Lower lobe of right lung (tissue), 2 donors: ENCODE data around the gene SH3RF3. TPM values are rescaled to one million over a fixed set of nuclear protein-coding genes. Genes with fewer than 3 reads are reported as not detected.

Experiments
- ATAC-seq, 2 donors: fragments of 200-7000 bp; cut with Tn5 transposase; one replicate each; pipeline ENCODE4 v1.9.1; 2020 to 2022; ENCODE audit warnings: mild to moderate bottlenecking in 2 of 2, moderate library complexity in 2 of 2
- DNase-seq: peaks from one replicate; pipeline ENCODE4 v3.0.0-alpha.2; 2020
- H3K27ac ChIP-seq: fragments of 200-600 bp; one replicate; pipeline ENCODE4 v1.8.0; 2022
- H3K27me3 ChIP-seq: fragments of 200-600 bp; one replicate; pipeline ENCODE4 v1.8.0; 2022; ENCODE audit warnings: low read depth
- H3K36me3 ChIP-seq: fragments of 200-600 bp; one replicate; pipeline ENCODE4 v1.8.0; 2022; ENCODE audit warnings: mild to moderate bottlenecking
- H3K4me1 ChIP-seq: fragments of 200-600 bp; one replicate; pipeline ENCODE4 v1.8.0; 2022
- H3K4me3 ChIP-seq: fragments of 200-600 bp; one replicate; pipeline ENCODE4 v1.8.0; 2022; ENCODE audit warnings: mild to moderate bottlenecking
- H3K9me3 ChIP-seq: fragments of 200-600 bp; one replicate; pipeline ENCODE4 v1.8.0; 2022
- intact Hi-C: fragments of 100-400 bp; cut with DNase I; formaldehyde crosslinking; loops from one replicate; pipeline ENCODE4 v1.11.0; 2022
- total RNA-seq: library from RNA; stranded (reverse); fragmentation: NEBNext Ultra II Directional; extraction: Animal tissue kit (Norgen Biotek cat#: 25700); gene quantifications from one replicate; pipeline ENCODE4 v1.2.1, GENCODE V29; 2021
- TF ChIP-seq, protein P1 (sequence below): fragments of 200-600 bp; IDR thresholded peaks from one replicate; pipeline ENCODE4 v1.8.0; 2022; ENCODE audit warnings: antibody characterized with exemption, mild to moderate bottlenecking
- donor health status: DM: no; HTN: yes; CAD: no; lungs with severe emphysema.

Gene SH3RF3
- total RNA-seq, 1 donor from 2014 or later, result 5.7 TPM

DNA sequence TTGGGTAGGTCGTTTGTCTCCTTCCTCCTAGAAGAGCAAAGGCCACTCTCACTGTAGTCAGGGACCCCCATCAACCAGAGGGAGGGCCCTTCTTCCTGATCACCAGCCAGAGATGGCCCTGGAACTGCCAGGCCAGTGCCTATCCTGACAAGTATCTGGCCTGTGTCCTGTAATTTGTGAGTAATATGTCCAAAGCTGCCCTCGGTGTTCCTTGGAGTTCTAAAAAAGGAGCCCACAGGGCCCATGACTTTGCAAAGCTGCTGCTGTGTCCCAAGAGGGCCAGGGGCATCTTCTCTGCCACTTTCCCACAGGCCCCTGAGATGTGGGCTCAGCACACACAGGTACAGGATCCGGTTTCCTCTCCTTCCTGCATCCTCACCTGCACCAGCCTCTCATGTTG is 272.4 kb downstream of the SH3RF3 start:
- H3K27me3 ChIP-seq, result no peaks in the 10 kb centered on the region
- DNase-seq (no peak), ATAC-seq (no peak)
- no peak overlapping the region for H3K27ac ChIP-seq
- intact Hi-C loops, result no loop called here
- TF ChIP-seq, protein P1, sequence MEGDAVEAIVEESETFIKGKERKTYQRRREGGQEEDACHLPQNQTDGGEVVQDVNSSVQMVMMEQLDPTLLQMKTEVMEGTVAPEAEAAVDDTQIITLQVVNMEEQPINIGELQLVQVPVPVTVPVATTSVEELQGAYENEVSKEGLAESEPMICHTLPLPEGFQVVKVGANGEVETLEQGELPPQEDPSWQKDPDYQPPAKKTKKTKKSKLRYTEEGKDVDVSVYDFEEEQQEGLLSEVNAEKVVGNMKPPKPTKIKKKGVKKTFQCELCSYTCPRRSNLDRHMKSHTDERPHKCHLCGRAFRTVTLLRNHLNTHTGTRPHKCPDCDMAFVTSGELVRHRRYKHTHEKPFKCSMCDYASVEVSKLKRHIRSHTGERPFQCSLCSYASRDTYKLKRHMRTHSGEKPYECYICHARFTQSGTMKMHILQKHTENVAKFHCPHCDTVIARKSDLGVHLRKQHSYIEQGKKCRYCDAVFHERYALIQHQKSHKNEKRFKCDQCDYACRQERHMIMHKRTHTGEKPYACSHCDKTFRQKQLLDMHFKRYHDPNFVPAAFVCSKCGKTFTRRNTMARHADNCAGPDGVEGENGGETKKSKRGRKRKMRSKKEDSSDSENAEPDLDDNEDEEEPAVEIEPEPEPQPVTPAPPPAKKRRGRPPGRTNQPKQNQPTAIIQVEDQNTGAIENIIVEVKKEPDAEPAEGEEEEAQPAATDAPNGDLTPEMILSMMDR, result no peak
- H3K4me1 ChIP-seq, result no peaks in the 10 kb centered on the region
- H3K4me3 ChIP-seq, result no peak overlapping the region
- H3K36me3 ChIP-seq, result no peaks in the 10 kb centered on the region
- H3K9me3 ChIP-seq, result no peaks in the 10 kb centered on the region

DNA sequence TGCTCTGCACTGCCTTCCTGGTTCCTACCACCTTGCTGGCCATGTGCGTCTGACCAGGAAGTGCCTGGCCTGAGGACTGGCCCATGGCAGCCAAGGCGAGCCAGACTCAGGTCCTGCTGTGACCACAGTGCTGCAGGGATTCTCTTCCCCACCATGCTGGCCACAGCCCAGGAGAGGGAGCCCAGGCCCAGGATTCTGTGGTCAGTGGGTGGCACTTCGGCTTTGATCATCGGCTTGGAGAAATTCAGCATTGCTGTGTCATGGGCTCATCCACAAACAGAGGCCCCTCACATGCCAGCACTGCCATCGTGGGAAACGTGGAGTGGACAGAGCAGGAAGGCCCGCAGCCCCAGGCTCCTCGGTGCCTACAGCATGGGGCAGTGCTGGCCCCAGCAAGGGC is 273.2 kb downstream of the SH3RF3 start:
- ATAC-seq (no peak), DNase-seq (no peak)
- Histone ChIP-seq H3K4me1 (no peaks in the 10 kb centered on the region), H3K36me3 (no peaks in the 10 kb centered on the region), H3K9me3 (no peaks in the 10 kb centered on the region), H3K4me3 (no peak overlapping the region), H3K27ac (no peak overlapping the region), H3K27me3 (no peaks in the 10 kb centered on the region)
- intact Hi-C loops, result no loop called here
- TF ChIP-seq, protein P1, result no peak

DNA sequence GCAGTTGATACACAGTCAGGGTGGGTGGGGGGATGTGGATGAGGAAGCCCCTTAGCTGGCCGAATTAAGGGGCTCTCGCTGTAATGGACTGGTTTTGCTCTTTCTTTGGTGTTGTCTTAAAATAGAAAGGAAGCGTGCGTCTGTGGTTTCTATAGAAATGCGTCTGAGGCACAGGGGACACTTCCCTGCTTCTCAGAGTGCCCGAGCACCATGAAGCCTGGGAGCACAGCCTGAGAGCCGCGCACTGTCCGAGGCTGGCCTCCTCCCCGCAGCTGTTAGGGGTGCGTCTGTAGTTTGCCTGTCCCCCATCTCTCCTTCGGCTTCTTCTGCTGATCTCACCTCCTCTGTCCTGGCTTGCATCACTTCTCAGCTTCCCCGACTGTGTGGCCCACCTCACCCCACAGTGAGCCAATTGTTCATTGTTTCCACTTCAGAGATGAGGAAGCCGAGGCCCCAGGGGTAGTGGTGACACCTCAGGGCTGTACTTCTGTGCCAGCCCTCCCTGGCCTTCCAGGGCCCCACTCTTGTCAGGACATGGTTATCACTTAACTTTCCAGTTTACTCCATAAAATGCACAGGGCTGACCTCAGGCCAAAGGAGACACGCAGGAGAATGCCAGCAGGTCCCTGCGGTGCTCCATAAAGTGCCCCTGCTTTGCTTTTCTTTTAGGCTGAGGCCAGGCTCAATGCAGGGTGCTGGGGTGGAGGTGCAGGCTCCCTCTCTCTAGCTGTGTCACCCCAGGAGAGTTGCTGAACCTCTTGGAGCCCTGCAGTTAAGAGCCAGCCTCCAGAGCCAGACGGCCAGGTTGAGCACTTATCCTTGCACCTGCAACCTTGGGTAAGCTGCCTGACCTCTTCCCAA is 274.2 kb downstream of the SH3RF3 start:
- DNase-seq (no peak), ATAC-seq (no peak)
- TF ChIP-seq, protein P1, result no peak
- Histone ChIP-seq H3K9me3 (no peaks in the 10 kb centered on the region), H3K4me3 (no peak overlapping the region), H3K27me3 (no peaks in the 10 kb centered on the region), H3K27ac (no peak overlapping the region), H3K4me1 (no peaks in the 10 kb centered on the region), H3K36me3 (no peaks in the 10 kb centered on the region)
- intact Hi-C loops, result no loop called here

DNA sequence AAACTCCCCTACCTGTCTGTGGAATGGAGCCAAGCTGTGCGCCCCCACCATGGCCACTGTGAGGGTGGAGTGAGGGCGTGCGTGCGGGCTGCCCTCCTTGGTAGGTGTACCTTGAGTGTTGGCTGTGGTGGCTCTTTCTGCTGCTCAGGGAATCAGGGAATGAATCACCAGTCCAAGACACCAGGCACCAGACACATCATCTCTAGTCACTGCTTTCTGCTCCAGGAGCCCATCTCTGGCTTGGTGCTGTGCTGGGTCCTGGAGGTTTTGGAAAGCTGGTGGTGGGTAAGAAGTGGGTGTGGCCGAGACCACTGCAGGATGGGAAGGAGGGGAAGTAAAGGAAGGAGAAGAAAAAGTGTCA is 274.8 kb downstream of the SH3RF3 start:
- intact Hi-C loops, result no loop called here
- H3K4me1 ChIP-seq, result no peaks in the 10 kb centered on the region
- ATAC-seq (no peak), DNase-seq (no peak)
- H3K9me3 ChIP-seq, result no peaks in the 10 kb centered on the region
- H3K27me3 ChIP-seq, result no peaks in the 10 kb centered on the region
- TF ChIP-seq, protein P1, result no peak
- no peak overlapping the region for H3K27ac ChIP-seq
- H3K36me3 ChIP-seq, result no peaks in the 10 kb centered on the region
- H3K4me3 ChIP-seq, result no peak overlapping the region

DNA sequence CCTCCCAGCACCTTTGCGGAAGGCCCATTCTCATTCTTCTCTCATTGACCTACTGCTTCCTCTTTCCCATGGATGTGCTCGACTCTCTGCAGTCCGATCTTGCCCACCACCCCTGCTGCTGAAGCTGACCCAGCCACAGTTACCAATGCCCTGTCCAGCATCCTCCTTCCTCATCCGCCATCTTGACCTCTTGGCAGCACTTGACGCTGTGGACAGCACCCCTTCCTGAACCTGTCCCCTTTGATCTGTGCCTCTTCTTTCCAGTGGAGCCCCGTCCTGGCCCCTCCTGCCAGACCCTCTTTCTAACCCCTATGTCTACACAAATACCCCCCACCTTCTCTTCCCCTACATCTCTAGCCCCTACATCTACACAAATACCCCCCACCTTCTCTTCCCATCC is 275.7 kb downstream of the SH3RF3 start:
- H3K4me3 ChIP-seq, result no peak overlapping the region
- intact Hi-C loops, result no loop called here
- no peaks in the 10 kb centered on the region for H3K27me3 ChIP-seq
- no peaks in the 10 kb centered on the region for H3K4me1 ChIP-seq
- ATAC-seq, result no peak
- TF ChIP-seq, protein P1, result no peak
- H3K9me3 ChIP-seq, result no peaks in the 10 kb centered on the region
- no peaks in the 10 kb centered on the region for H3K36me3 ChIP-seq
- DNase-seq, result no peak
- no peak overlapping the region for H3K27ac ChIP-seq
